IPS-15b (cell line): ENCODE results near the gene PCDHGA9.
"Not testable (repeated sequence)": the region's sequence is repeated elsewhere in the genome, so short reads cannot be mapped to it uniquely, and the experiment has no call there.

ENCODE experiments used
- H3K27me3 ChIP-seq: one replicate; pipeline ENCODE4 v1.6.1; 2013; ENCODE audit warnings: low read length; ENCODE audit not compliant: control insufficient read depth, insufficient read depth
- H3K36me3 ChIP-seq: one replicate; pipeline ENCODE4 v1.6.1; 2013; ENCODE audit warnings: low read length; ENCODE audit not compliant: control insufficient read depth, insufficient read depth
- H3K4me1 ChIP-seq: one replicate; pipeline ENCODE4 v1.6.1; 2013; ENCODE audit warnings: mild to moderate bottlenecking, low read length; ENCODE audit not compliant: control insufficient read depth, insufficient read depth
- H3K4me3 ChIP-seq: one replicate; pipeline ENCODE4 v1.5.1; 2013; ENCODE audit warnings: low read depth, low read length
- H3K9ac ChIP-seq: one replicate; pipeline ENCODE4 v1.6.1; 2013; ENCODE audit warnings: low read depth, mild to moderate bottlenecking, low read length
- H3K9me3 ChIP-seq: one replicate; pipeline ENCODE4 v1.6.1; 2013; ENCODE audit warnings: mild to moderate bottlenecking, low read length; ENCODE audit not compliant: control insufficient read depth, insufficient read depth

PCDHGA9 gene

GRCh38 chr5:141409598-141410306 lies 7.2 kb downstream of the PCDHGA9 start:
- Histone ChIP-seq H3K9me3 (no peaks in the 10 kb centered on the region), H3K4me1 (no peaks in the 10 kb centered on the region), H3K27me3 (peaks cover 14% of the 10 kb centered on the region), H3K36me3 (no peaks in the 10 kb centered on the region), H3K4me3 (no peak overlapping the region), H3K9ac (no peak overlapping the region)

DNA sequence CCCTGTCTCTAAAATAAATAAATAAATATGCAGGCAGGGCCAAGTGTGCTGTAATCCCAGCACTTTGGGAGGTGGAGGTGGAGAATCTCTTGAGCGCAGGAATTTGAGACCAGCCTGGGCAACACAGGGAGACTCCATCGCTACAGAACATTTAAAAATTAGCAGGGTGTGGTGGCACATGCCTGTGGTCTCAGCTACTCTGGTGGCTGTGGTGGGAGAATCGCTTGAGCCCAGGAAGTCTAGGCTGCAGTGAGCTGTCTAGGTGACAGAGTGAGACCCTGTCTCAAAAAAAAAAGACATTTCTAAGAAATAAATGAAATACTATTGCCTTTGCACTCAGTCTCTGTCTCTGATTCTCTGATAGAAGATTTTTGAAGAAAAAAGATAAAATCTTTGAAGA lies 9.0 kb downstream of the PCDHGA9 start:
- H3K36me3 ChIP-seq: no peaks in the 10 kb centered on the region
- H3K9ac ChIP-seq: no peak overlapping the region
- H3K27me3 ChIP-seq: peaks cover 14% of the 10 kb centered on the region
- H3K9me3 ChIP-seq: no peaks in the 10 kb centered on the region
- H3K4me1 ChIP-seq: no peaks in the 10 kb centered on the region
- no peak overlapping the region for H3K4me3 ChIP-seq

DNA sequence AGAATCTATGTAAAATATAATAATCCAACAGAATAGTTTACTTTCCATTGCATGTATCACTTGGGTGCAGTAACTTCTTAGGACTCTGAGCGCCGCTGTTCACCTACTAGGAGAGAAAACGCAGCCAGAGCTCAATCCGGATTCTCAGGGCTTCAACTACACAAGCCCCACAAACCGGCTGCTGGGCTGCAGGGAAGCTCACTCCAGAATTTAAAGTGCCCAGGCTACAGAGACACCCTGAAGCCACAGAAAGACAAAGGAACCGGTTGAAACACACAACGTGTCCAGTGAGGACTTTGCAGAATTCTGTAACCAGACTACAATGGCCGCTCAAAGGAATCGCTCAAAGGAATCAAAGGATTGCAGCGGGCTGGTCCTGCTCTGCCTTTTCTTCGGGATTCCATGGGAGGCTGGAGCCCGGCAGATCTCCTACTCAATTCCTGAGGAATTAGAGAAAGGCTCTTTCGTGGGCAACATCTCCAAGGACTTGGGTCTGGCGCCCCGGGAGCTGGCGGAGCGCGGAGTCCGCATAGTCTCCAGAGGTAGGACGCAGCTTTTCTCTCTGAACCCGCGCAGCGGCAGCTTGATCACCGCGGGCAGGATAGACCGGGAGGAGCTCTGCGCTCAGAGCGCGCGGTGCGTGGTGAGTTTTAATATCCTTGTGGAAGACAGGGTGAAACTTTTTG lies 10.4 kb downstream of the PCDHGA9 start, which contains the start of gene PCDHGA10:
PCDHGA10 (plus strand) TSS at position 134 of the 686 bp plus-strand sequence; CDS start at position 323, 189 bp downstream.
- Histone ChIP-seq H3K9ac (peak within 1 kb of the TSS; percentile 28), H3K9me3 (no peaks in the 10 kb centered on the region), H3K27me3 (peaks cover 15% of the 10 kb centered on the region), H3K4me3 (peak within 1 kb of the TSS; percentile 59), H3K4me1 (no peaks in the 10 kb centered on the region), H3K36me3 (no peaks in the 10 kb centered on the region)

- H3K27me3 ChIP-seq: peaks cover 17% of the 10 kb centered on the region
- H3K9ac ChIP-seq: peak overlapping the region; percentile 28
- H3K9me3 ChIP-seq: no peaks in the 10 kb centered on the region
- H3K4me3 ChIP-seq: peak overlapping the region; percentile 59
- no peaks in the 10 kb centered on the region for H3K36me3 ChIP-seq
- H3K4me1 ChIP-seq: no peaks in the 10 kb centered on the region
Observed at GRCh38 chr5:141413540-141414069, 11.0 kb downstream of the PCDHGA9 start.

DNA sequence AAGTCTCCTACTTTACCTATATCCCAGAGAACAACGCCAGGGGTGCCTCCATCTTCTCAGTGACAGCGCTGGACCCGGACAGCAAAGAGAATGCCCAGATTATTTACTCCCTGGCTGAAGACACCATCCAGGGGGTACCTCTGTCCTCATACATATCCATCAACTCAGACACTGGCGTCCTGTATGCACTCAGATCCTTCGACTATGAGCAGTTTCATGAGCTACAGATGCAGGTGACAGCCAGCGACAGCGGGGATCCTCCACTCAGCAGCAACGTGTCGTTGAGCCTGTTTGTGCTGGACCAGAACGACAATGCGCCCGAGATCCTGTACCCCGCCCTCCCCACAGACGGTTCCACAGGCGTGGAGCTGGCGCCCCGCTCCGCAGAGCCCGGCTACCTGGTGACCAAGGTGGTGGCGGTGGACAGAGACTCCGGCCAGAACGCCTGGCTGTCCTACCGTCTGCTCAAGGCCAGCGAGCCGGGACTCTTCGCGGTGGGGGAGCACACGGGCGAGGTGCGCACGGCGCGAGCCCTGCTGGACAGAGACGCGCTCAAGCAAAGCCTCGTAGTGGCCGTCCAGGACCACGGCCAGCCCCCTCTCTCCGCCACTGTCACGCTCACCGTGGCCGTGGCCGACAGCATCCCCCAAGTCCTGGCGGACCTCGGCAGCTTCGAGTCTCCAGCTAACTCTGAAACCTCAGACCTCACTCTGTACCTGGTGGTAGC lies 12.1 kb downstream of the PCDHGA9 start:
- not testable (repeated sequence) for H3K36me3 ChIP-seq, H3K9me3 ChIP-seq, H3K4me1 ChIP-seq, H3K4me3 ChIP-seq, H3K9ac ChIP-seq
- peaks cover 14% of the 10 kb centered on the region for H3K27me3 ChIP-seq

- H3K9me3 ChIP-seq: not testable (repeated sequence)
Observed at GRCh38 chr5:141415275-141415618, 12.7 kb downstream of the PCDHGA9 start.

DNA sequence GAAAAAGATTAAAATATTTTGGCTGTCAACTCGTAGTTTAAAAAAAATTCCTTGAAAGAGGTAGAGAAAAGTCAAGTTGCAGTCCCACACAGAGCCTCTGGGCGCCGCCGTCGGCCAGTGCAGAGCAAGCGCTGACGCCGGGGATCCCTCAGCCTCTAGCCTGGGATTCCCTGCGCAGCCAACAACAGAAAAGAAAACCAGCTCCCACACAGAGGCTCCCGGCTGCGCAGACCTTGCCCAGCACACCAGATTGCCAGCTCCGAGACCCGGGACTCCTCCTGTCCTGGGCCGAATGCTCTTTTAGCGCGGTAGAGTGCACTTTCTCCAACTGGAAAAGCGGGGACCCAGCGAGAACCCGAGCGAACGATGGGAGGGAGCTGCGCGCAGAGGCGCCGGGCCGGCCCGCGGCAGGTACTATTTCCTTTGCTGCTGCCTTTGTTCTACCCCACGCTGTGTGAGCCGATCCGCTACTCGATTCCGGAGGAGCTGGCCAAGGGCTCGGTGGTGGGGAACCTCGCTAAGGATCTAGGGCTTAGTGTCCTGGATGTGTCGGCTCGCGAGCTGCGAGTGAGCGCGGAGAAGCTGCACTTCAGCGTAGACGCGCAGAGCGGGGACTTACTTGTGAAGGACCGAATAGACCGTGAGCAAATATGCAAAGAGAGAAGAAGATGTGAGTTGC lies 15.1 kb downstream of the PCDHGA9 start, which contains the start of gene PCDHGB7:
PCDHGB7 (plus strand) TSS at position 184 of the 679 bp plus-strand sequence; CDS start at position 367, 183 bp downstream.
- peak within 1 kb of the TSS; percentile 55 for H3K4me3 ChIP-seq
- not testable (repeated sequence) for H3K9me3 ChIP-seq, H3K36me3 ChIP-seq, H3K4me1 ChIP-seq
- H3K27me3 ChIP-seq: peaks cover 17% of the 10 kb centered on the region
- peak within 1 kb of the TSS; percentile 56 for H3K9ac ChIP-seq

More at GRCh38 chr5:141415275-141415618, 12.7 kb downstream of the PCDHGA9 start:
- not testable (repeated sequence) for H3K4me1 ChIP-seq, H3K4me3 ChIP-seq, H3K9ac ChIP-seq, H3K36me3 ChIP-seq
- H3K27me3 ChIP-seq: peaks cover 17% of the 10 kb centered on the region

- H3K36me3 ChIP-seq: no peaks in the 10 kb centered on the region
- H3K9ac ChIP-seq: no peak overlapping the region
- H3K9me3 ChIP-seq: peaks cover 5% of the 10 kb centered on the region
- H3K4me3 ChIP-seq: no peak overlapping the region
- H3K4me1 ChIP-seq: no peaks in the 10 kb centered on the region
- H3K27me3 ChIP-seq: peaks cover 17% of the 10 kb centered on the region
Observed at GRCh38 chr5:141419074-141419880, 16.7 kb downstream of the PCDHGA9 start.

DNA sequence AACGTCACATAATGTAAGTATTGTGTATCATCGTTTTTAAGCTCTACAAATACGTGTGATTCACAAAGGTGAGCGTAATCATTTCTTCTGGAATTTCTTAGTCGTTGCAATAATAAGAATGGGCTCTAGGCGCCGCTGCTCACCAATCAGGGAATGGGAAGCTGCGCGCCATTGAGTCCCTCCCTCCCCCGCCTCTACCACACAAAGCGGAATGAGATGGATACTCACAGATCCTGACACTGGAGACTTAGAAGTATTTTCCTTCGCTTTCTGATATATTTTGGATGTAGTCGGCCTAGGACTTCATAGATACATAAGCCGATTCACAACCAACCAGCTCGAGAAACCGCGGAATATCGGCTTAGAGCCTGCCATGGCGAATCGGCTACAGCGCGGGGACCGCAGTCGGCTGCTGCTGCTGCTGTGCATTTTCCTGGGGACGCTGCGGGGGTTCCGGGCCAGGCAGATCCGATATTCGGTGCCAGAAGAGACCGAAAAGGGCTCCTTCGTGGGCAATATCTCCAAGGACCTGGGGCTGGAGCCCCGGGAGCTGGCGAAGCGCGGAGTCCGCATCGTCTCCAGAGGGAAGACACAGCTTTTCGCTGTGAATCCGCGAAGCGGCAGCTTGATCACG lies 18.4 kb downstream of the PCDHGA9 start, which contains the start of gene PCDHGA11:
PCDHGA11 (plus strand) TSS at position 197 of the 634 bp plus-strand sequence; CDS start at position 374, 177 bp downstream.
- Histone ChIP-seq H3K27me3 (peaks cover 17% of the 10 kb centered on the region), H3K9me3 (peaks cover 5% of the 10 kb centered on the region), H3K4me3 (peak within 1 kb of the TSS; percentile 52), H3K36me3 (no peaks in the 10 kb centered on the region), H3K9ac (no peak within 1 kb of the TSS), H3K4me1 (no peaks in the 10 kb centered on the region)

- Histone ChIP-seq H3K4me1 (no peaks in the 10 kb centered on the region), H3K9ac (no peak overlapping the region), H3K4me3 (peak overlapping the region; percentile 52), H3K9me3 (peaks cover 5% of the 10 kb centered on the region), H3K27me3 (peaks cover 17% of the 10 kb centered on the region), H3K36me3 (no peaks in the 10 kb centered on the region)
Observed at GRCh38 chr5:141421489-141421855, 18.9 kb downstream of the PCDHGA9 start.
